ENCODE results near the gene SBK2. TPM values are rescaled to one million over a fixed set of nuclear protein-coding genes. Genes with fewer than 3 reads are reported as not detected.
"Not testable (repeated sequence)": the region's sequence is repeated elsewhere in the genome, so short reads cannot be mapped to it uniquely, and the experiment has no call there.

Gene SBK2
- total RNA-seq, 1 donor from 2014 or later, result 0.75 TPM

GRCh38 chr19:55500368-55500952 lies 36.5 kb downstream of the SBK2 start:
- Mint-ChIP-seq H3K36me3 (no peaks in the 10 kb centered on the region), H3K27ac (no peak overlapping the region), H3K4me1 (ENCODE audit: unreplicated experiment) (peaks cover 6% of the 10 kb centered on the region), H3K9me3 (no peaks in the 10 kb centered on the region), H3K4me3 (no peak overlapping the region), H3K27me3 (peaks cover 16% of the 10 kb centered on the region)
- DNase-seq (ENCODE audit: extremely low spot score, unreplicated experiment), result no peak
- no peak for TF ChIP-seq CTCF (conservative IDR thresholded peaks at IDR 0.05)

DNA sequence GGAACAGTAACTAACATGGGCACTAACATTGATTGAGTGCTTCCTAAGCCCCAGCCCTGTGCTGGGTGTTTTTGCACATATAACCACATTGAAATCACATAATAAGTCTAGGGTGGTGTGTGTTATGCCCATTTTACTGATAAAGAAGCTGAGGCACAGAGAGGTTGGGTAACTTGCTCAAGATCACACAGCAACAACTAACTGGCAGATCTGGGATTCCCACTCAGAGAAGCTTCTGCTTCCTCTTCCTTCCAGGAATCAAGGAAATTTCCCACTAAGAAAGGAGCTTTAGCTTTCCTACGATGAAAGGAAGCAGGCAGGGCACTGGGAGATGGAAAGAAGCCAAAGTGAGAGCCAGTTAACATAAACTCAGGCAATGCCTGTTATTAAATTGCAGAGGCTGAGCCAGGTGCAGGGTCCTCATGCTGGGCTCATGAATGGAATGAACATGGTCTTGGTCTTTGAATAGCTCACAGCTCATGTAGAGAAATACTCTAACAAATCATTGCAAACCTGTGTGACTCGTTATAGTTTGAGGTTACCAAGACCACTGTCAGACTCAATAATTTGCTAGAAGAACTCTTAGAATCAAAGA lies 38.6 kb downstream of the SBK2 start:
- Mint-ChIP-seq H3K27me3 (peaks cover 14% of the 10 kb centered on the region), H3K27ac (no peak overlapping the region), H3K36me3 (no peaks in the 10 kb centered on the region), H3K4me3 (no peak overlapping the region), H3K4me1 (ENCODE audit: unreplicated experiment) (peaks cover 8% of the 10 kb centered on the region), H3K9me3 (no peaks in the 10 kb centered on the region)
- TF ChIP-seq CTCF (conservative IDR thresholded peaks at IDR 0.05), result no peak
- DNase-seq (ENCODE audit: extremely low spot score, unreplicated experiment), result no peak

- Mint-ChIP-seq H3K4me1 (ENCODE audit: unreplicated experiment) (peaks cover 8% of the 10 kb centered on the region), H3K27ac (no peak overlapping the region), H3K4me3 (no peak overlapping the region), H3K27me3 (peaks cover 11% of the 10 kb centered on the region), H3K9me3 (no peaks in the 10 kb centered on the region), H3K36me3 (no peaks in the 10 kb centered on the region)
- DNase-seq (ENCODE audit: extremely low spot score, unreplicated experiment), result no peak
- no peak for TF ChIP-seq CTCF (conservative IDR thresholded peaks at IDR 0.05)
Observed at GRCh38 chr19:55497763-55498162, 39.2 kb downstream of the SBK2 start.

GRCh38 chr19:55496820-55497219 lies 40.1 kb downstream of the SBK2 start:
- Mint-ChIP-seq H3K27me3 (peaks cover 10% of the 10 kb centered on the region), H3K4me1 (ENCODE audit: unreplicated experiment) (peaks cover 12% of the 10 kb centered on the region)
- DNase-seq (ENCODE audit: extremely low spot score, unreplicated experiment); H3K9me3 Mint-ChIP-seq; H3K4me3 Mint-ChIP-seq; H3K36me3 Mint-ChIP-seq; H3K27ac Mint-ChIP-seq: not testable (repeated sequence)

- Mint-ChIP-seq H3K36me3 (no peaks in the 10 kb centered on the region), H3K27ac (peak overlapping the region; percentile 79), H3K9me3 (no peaks in the 10 kb centered on the region), H3K27me3 (peaks cover 10% of the 10 kb centered on the region), H3K4me3 (peak overlapping the region; percentile 28), H3K4me1 (ENCODE audit: unreplicated experiment) (peaks cover 12% of the 10 kb centered on the region)
- no peak for TF ChIP-seq CTCF (conservative IDR thresholded peaks at IDR 0.05)
- no peak for DNase-seq (ENCODE audit: extremely low spot score, unreplicated experiment)
Observed at GRCh38 chr19:55495646-55496349, 41.1 kb downstream of the SBK2 start.

- H3K27me3 Mint-ChIP-seq, result peaks cover 10% of the 10 kb centered on the region
- H3K4me1 Mint-ChIP-seq (ENCODE audit: unreplicated experiment), result peaks cover 12% of the 10 kb centered on the region
- H3K36me3 Mint-ChIP-seq, result no peaks in the 10 kb centered on the region
- DNase-seq (ENCODE audit: extremely low spot score, unreplicated experiment), result no peak
- no peak overlapping the region for H3K27ac Mint-ChIP-seq
- no peak for TF ChIP-seq CTCF (conservative IDR thresholded peaks at IDR 0.05)
- no peak overlapping the region for H3K4me3 Mint-ChIP-seq
- H3K9me3 Mint-ChIP-seq, result no peaks in the 10 kb centered on the region
Observed at GRCh38 chr19:55494172-55494761, 42.7 kb downstream of the SBK2 start.
